ENCODE measurements around the gene CENPF.

DNA sequence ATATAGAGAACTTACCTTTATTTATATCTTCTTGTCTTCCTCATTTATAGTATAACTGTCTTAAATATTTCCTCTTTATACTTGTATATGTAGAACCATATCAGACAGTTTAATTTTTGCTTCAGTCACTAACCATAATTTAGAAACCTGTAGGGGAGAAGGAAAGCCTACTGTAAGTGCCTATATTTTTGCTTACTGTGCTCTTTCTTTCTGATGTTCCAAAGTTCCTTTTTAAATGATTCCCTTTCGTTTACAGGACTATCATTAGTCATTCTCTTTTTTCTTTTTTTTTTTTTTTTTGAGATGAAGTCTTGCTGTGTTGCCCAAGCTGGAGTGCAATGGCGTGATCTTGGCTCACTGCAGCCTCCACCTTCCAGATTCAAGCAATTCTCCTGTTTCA lies 109.7 kb downstream of the CENPF start:
- TF ChIP-seq EZH2 (IDR thresholded peaks at IDR 0.05; ENCODE audit: insufficient read depth, poor library complexity, severe bottlenecking) (no peak), EZH2phosphoT487 (IDR thresholded peaks at IDR 0.05; ENCODE audit: insufficient read depth, low read depth) (no peak)

All from GM23248 (cell line).